Measurements from ENCODE around the gene SVIL.

SVIL gene

DNA sequence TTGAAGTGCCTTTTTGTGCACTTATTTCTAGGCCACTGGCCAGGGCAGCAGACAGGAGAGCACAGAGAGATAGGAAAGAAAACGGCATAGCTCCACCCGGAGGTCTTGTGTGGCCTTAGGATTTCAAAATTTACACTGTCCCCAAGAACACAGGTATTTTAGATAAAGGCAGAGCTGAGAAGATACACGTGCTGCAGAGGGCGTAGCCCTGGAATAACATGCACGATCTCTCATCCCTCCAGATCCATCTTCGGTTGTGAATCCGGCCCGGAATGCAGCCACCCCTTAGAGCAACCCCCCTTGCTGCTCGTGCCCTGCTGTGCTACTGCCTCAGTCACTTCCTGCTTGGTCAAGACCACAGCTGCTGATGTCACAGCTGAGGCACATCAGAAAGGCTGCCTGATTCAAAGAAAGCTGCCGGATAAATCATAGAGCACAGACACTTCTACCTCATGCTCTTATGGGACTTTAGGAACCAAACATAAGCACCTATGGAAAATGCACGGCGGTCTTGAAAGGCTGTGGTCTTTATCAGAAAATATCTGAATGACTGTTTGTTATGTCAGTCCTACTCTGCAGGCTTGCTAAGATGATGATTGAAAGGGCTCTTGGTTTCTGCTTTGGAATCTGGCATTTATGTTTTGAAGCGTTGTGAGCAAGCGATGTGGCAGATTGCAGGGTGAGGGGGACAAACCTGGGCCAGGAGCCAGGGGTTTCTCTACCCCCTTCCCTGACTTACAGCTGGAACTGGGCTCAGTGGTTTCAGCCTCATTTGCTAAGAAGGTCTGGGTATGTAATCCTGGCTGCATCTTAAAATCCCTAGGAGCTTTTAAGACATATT lies 152.0 kb downstream of the SVIL start:
- TF ChIP-seq, protein P1, sequence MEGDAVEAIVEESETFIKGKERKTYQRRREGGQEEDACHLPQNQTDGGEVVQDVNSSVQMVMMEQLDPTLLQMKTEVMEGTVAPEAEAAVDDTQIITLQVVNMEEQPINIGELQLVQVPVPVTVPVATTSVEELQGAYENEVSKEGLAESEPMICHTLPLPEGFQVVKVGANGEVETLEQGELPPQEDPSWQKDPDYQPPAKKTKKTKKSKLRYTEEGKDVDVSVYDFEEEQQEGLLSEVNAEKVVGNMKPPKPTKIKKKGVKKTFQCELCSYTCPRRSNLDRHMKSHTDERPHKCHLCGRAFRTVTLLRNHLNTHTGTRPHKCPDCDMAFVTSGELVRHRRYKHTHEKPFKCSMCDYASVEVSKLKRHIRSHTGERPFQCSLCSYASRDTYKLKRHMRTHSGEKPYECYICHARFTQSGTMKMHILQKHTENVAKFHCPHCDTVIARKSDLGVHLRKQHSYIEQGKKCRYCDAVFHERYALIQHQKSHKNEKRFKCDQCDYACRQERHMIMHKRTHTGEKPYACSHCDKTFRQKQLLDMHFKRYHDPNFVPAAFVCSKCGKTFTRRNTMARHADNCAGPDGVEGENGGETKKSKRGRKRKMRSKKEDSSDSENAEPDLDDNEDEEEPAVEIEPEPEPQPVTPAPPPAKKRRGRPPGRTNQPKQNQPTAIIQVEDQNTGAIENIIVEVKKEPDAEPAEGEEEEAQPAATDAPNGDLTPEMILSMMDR (IDR thresholded peaks at IDR 0.05) = no peak

DNA sequence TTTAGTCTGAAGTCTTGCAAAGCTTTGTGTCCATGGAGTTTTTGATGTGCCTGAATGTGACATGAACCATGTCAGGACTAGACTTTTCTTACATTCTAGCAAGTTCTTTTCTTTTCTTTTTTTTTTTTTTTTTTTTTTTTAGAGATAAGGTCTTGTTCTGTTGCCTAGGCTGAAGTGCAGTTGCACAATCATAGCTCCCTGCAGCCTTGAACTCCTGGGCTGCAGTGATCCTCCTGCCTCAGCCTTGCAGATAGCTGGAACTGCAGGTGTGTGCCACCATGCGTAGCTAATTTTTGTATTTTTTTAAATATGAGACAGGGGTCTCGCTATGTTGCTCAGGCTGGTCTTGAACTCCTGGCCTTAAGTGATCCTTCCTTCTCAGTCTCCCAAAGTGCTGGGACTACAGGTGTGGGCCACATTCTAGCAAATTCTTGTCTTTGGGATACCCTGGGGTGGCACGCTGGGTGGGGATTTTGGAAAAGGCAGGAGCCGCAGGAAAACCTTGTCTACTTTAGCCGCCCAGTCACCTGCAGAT lies 152.8 kb downstream of the SVIL start:
- TF ChIP-seq, protein P1 (IDR thresholded peaks at IDR 0.05) = no peak

DNA sequence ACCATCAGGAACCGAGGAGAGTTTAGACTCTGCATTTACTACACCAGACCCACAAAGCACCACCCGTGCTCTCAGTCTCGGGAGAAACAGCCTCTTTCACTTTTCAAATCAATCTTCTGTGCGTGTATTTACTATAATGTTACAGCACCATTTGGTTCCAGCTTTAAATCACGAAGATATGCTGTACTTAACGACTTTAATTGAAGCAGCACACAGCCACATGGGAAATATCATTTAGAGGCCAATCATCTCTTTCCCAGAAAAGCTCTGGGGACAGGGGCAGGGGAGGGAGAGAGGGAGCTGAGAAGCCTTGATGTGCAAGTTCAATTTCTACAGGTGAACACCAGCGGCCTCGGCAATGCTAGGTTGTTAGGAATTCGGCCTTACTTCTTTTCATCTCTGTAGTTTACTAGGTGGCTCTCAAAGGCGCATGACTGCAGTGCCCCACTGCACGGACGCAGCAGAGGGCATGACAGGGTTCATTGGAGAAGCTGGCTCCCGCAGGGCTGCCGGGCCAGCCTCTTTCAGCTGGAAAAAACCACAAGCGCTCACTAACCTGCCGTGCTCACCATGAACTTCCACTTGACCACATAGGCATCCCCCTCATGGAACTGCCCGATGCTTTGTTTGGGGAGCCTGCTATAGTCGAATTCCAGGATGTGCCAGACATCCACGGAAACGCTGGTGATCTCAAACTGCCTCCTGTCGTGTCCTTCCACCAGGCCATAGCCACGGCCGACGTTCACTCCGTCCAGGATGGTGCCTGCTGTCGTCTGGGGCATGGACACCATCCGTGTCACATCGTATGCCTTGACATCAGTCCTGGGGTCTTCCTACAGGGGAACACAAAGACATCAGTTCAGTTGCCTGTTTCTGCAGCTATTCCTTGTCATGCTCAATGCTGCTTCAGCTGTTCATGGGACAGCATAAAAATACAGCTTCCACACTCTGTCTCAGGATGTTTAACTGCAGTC lies 154.5 kb downstream of the SVIL start:
- TF ChIP-seq, protein P1 (IDR thresholded peaks at IDR 0.05) = no peak

DNA sequence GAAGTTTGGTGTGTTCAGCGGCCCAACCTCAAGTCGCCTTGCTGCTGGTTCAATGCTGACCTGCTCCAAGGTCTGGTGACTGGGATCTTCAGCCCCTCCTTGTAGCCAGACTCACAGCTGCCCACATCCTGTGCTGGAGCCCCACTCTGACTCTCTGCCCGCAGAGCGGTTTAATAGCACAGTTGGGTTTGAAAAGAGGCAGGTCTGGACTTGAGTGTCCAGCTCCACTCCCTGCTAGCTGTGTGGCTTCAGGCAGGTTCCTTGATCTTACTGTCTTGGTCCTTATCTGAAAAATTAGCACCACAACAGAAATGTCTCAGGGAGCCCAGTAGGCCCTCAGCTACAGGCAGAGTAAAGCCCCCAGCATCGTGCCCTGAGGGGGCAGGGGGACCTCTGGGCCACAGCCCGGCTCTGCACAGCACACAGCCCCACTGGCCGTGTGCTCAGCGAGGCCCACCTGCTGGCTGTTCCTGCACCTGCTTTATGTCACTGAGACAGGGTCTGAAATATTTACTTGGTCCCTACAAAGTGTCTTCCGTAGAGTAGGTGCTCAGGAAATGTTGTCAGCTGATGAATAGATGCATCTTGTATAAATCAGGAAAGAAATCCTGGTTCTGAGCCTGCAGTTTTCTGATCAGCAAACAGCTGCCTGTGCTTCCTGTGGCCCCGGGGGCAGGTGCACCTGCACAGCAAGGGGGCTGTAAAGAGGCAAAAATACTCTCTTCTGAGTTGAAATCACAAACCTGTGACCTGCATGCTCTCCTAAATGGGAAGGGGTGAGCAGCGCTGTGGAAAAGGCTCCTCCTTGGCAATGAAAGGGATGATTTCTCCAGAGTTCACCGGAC lies 155.5 kb downstream of the SVIL start:
- TF ChIP-seq, protein P1 (IDR thresholded peaks at IDR 0.05) = no peak

DNA sequence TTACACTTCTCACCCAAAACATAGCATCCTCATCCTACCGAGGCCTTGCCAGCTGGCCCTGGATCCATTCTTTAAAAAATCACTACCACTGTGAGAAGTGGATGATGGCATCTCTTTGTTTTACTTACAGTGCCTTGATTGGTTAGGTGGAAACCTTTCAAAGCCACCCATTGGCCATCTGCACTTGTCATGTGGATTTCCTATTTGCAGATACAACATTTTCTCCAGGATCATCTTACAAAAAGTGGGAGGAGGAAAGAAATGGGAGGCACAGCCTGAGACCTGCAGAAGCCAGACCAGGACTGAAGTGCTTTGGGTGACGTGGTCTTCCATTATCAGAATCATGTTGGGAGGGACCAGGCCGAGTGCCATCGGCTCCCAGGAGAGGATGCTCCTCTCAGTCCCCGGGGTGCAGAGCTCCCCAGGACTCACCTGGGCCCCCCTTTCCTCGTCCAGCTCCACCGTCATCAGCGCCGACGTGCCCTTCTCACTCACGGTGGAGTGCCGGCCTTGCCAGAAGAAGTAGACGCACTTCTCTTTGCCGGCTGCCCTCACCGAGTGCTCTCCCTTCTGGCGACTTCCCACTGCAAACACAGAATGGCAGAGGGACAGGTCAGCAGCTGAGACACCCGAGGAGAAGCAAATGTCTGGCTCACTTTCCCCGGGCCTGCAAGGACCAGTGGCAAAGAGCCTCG lies 161.2 kb downstream of the SVIL start:
- TF ChIP-seq, protein P1 (IDR thresholded peaks at IDR 0.05) = no peak

DNA sequence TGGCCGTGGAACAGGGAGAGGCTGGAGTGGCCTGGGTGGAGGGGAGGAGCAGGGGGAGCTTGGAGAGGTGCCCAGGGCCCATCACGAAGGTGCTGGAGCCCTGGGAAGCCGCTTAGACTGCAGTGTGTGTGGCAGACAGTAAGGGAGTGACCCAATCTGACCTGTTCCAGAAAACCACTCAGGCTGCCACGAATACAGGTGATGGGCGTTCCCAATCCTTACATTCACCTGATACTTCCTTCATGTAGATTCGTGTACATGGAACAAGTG lies 161.7 kb downstream of the SVIL start:
- TF ChIP-seq, protein P1 (IDR thresholded peaks at IDR 0.05) = no peak
